Epithelial cell of esophagus (primary cell): ENCODE results near the gene ELAPOR1.
"Not testable (repeated sequence)": the region's sequence is repeated elsewhere in the genome, so short reads cannot be mapped to it uniquely, and the experiment has no call there.

Experiments used
- DNase-seq: peaks from one replicate; pipeline ENCODE4 v3.0.0; 2010; ENCODE audit warnings: low read depth
- H3K4me3 ChIP-seq: 2 replicates; pipeline ENCODE4 v1.5.1; 2011; ENCODE audit warnings: mild to moderate bottlenecking, low read length, control low read depth
- CTCF ChIP-seq: IDR thresholded peaks from 2 replicates; pipeline ENCODE4 v1.5.1; 2011; ENCODE audit warnings: low read depth, mild to moderate bottlenecking, low read length, control low read depth, inconsistent platforms; ENCODE audit not compliant: insufficient read depth; ENCODE audit errors: missing control alignments

ELAPOR1 gene

DNA sequence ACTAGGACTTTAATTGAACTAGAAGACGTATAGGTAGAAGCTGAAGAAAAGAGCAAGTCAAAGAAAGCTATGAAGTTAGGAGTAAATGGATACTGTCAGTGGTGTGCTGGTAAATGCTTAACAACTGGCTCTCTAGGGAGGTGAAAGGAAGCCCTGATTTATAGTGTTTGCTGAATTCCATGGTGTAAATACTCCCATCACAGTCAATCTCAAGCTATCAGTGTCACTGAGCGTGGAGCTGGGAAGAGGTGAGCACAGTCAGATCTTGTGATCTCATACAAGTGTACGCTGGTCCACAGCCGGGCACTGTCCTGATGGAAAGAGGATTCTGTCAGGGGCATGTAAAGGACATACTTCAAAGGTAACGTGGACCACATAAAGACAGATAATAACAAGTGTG, 28.3 kb downstream of the ELAPOR1 start:
- DNase-seq: no peak
- TF ChIP-seq CTCF: no peak
- H3K4me3 ChIP-seq: no peak overlapping the region

DNA sequence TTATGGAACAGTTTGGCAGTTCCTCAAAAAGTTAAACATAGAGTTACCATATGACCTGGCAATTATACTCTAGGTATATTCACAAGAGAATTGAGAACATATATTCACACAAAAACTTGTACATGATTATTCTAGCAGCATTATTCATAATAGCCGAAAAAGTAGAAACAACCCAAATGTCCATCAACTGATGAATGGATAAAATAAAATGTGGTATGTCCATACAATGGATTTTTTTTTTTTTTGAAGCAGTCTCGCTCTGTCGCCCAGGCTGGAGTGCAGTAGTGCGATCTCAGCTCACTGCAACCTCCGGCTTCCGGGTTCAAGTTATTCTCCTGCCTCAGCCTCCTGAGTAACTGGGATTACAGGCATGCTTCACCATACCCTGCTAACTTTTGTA, 28.8 kb downstream of the ELAPOR1 start:
- not testable (repeated sequence) for H3K4me3 ChIP-seq

DNA sequence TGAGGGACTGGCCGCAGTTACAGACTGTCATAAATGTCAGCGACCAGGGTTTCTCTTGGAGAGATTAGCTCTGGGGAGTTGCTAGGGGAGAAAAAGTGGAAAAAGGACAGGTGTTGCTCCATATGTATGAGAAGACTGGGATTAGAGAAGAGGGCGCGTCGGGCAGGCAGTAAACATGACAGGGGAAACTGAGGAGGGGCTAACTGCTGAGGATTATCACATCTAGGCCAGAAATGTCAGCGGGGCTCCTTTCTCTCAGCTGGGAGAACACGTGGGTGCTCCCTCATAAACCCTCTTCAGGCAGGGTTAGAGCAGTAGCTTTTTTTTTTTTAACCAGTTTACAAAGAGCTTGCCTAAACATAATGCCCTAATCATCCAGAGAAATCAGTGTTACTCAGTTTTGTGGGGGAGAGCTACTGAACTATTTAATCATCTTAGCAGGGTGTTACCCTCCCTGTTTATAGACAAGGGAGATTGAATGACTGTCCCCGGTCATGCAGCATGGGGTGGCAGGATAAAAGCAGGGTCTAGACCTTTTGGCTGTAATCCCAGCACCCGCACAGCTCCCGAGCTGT, 35.2 kb downstream of the ELAPOR1 start:
- no peak for TF ChIP-seq CTCF
- H3K4me3 ChIP-seq: no peak overlapping the region
- DNase-seq: no peak

More for the DNA sequence above, 28.8 kb downstream of the ELAPOR1 start:
- not testable (repeated sequence) for DNase-seq

DNA sequence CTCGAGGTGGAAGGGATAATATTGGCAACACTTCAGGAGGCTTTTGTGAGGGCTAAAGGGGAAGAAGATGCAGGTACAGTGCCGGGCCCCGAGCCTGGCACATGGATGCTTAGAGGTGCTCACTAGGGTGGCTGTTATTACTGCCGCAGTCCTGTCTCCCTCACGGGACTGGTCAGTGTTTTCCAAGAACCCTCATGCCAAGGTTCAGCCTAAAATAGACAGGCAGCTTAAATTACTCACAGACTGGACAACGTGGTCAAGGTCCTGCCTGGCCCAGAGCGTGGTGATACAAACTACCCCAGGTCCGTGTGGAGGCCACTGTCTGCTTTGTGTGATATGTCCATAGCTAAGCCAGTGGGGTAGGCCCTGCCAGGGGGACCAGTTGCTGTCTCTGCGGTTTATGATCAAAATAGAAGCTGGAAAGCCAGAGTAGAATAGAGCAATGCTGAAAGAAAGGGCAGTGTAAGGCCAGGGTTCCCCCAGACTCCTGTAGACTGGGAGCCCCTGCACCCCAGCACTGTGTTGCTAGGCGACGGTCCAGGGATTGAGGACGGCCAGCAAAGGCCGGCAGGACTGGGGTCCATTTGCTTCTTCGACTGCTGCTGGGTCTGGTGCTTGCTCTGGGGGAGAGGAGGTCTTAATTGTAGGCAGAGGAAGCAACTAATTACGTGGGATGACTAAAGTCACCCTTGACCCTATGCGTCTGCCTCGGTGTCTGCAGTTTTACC, 36.1 kb downstream of the ELAPOR1 start:
- DNase-seq: no peak
- no peak for TF ChIP-seq CTCF
- H3K4me3 ChIP-seq: no peak overlapping the region

GRCh38 chr1:109151146-109151990, 37.5 kb downstream of the ELAPOR1 start:
- no peak for TF ChIP-seq CTCF
- peak; percentile 60 for DNase-seq
- H3K4me3 ChIP-seq: no peak overlapping the region

DNA sequence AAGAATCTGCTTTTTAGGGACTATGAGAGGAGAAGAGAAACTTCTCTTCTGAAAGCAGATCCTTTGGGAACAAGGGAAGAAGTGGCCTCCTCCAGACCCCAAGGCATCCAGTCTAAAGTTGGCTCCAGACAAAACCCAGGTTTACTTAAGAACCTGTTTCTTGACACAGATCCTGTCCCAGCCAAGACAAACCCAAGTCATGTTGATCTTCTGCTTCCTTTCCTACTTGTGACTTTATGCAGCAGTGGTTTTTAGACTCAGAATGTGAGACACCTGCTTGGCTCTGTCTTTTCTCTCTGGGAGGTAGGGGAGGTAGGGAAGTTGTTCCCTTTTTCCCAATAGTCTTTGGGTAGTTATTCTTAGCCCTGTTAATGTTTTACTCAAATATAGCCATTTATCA, 38.3 kb downstream of the ELAPOR1 start:
- no peak overlapping the region for H3K4me3 ChIP-seq
- DNase-seq: no peak
- no peak for TF ChIP-seq CTCF

GRCh38 chr1:109156916-109157385, 43.0 kb downstream of the ELAPOR1 start:
- TF ChIP-seq CTCF: no peak
- DNase-seq: no peak
- H3K4me3 ChIP-seq: no peak overlapping the region
